Calu3 (cell line): ENCODE measurements around the gene ZNF568. TPM values are rescaled to one million over a fixed set of nuclear protein-coding genes. Genes with fewer than 3 reads are reported as not detected.

Source experiments
- Bru-seq: library from RNA; stranded (reverse); fragments of 400-500 nt; gene quantifications from one replicate; lab custom pipeline; 2021; lab: Mats Ljungman, UMichigan
- BruChase-seq, 2 experiments: library from RNA; stranded (reverse); fragments of 400-500 nt; gene quantifications; one replicate each; lab custom pipeline; 2021; lab: Mats Ljungman, UMichigan
- BruUV-seq: library from RNA; stranded (reverse); fragments of 400-500 nt; replicated peaks from 2 replicates; lab custom pipeline; 2021; lab: Mats Ljungman, UMichigan
- CTCF ChIA-PET: fragments of 300-600 bp; sonication (Branson Sonifier 250); formaldehyde crosslinking; loops from one replicate; lab custom pipeline; 2022; ENCODE audit warnings: antibody characterized with exemption; lab: Charles Lee
- DNase-seq: peaks from one replicate; pipeline ENCODE4 v3.0.0; 2022
- H3K27ac Mint-ChIP-seq: one replicate; pipeline ENCODE4 v1.8.0; 2022; ENCODE audit warnings: mixed read lengths; ENCODE audit not compliant: unreplicated experiment
- H3K27me3 Mint-ChIP-seq: one replicate; pipeline ENCODE4 v1.8.0; 2022; ENCODE audit warnings: mixed read lengths; ENCODE audit not compliant: unreplicated experiment
- H3K36me3 Mint-ChIP-seq: one replicate; pipeline ENCODE4 v1.8.0; 2022; ENCODE audit warnings: mild to moderate bottlenecking, moderate library complexity, mixed read lengths; ENCODE audit not compliant: insufficient read depth, unreplicated experiment
- H3K4me1 Mint-ChIP-seq: one replicate; pipeline ENCODE4 v1.8.0; 2022; ENCODE audit warnings: mild to moderate bottlenecking, low read depth, mixed read lengths; ENCODE audit not compliant: unreplicated experiment
- H3K4me3 Mint-ChIP-seq: one replicate; pipeline ENCODE4 v1.8.0; 2022; ENCODE audit warnings: mild to moderate bottlenecking, low read depth, moderate library complexity, mixed read lengths; ENCODE audit not compliant: unreplicated experiment
- H3K9me3 Mint-ChIP-seq: one replicate; pipeline ENCODE4 v1.8.0; 2022; ENCODE audit warnings: low read depth, mixed read lengths; ENCODE audit not compliant: unreplicated experiment
- intact Hi-C: fragments of 100-400 bp; cut with micrococcal nuclease; formaldehyde crosslinking; loops from one replicate; pipeline ENCODE4 v1.10.0; 2022; ENCODE audit not compliant: unreplicated experiment
- long read RNA-seq: library from polyadenylated mRNA; stranded (forward); transcript quantifications from one replicate; pipeline ENCODE4 v2.0.0, GENCODE V29; 2022
- total RNA-seq: library from RNA; stranded (reverse); gene quantifications from 2 replicates; pipeline ENCODE4 v1.2.3, GENCODE V29; 2022
- TF ChIP-seq, protein P1 (sequence below): fragments of 200-600 bp; IDR thresholded peaks from one replicate; pipeline ENCODE4 v1.8.0; 2022; ENCODE audit warnings: antibody characterized with exemption; ENCODE audit not compliant: unreplicated experiment

The ZNF568 gene
- total RNA-seq, result 4.4 and 4.9 TPM in 2 replicates
- Bru-seq, nascent RNA, result percentile 47 among the genes with signal in this experiment
- percentile 46 among the genes with signal in this experiment for BruChase-seq, experiment 1, labeled RNA remaining after a 6-hour chase
- percentile 44 among the genes with signal in this experiment for BruChase-seq, experiment 2, labeled RNA remaining after a 2-hour chase
- long read RNA-seq, partial matches to known transcripts, result 0 of 1 reads
- long read RNA-seq, other reads (novel, unspliced or antisense), result 0 of 1 reads

DNA sequence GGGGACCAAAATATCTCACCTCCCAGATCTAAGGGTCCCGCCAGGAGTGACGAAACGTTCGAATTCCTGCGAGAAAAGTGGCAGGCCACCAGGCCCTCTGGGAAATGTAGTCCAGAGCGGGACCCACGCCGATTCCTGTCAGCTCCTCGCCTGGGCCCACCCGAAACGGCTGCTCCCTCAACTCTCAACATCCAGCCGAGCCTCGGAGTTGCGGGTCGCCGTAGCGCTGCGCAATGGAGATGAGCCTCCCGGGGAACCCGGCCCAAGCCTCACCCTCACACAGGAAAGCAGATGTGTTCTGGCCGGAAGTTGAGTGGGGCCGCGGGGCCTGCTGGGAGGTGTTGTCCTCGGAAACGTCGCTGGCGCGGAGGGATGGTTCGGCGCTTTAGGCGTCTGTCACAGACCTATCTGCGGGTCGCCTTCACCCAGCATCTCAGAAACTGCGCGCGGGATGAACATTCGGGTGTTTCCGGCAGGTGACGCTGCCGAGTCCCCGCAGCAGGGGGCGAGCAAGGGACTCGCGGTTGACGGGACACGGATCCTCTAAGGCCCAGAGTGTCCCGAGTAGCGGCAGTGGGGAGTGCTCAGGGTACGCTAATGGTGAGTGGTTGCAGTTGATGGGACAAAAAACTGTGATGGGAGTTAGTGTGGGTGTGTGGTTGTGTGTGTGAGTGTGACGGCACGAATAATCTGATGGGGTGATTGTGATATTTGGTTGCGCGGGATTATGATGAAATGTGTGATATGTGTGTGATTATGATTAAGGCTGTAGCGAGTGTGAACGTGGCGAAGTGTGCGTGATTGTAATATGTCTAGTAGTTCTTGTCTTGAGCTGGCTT lies at the start of gene ZNF568, which contains the start of gene ZNF829:
Gene ZNF568, plus strand, starts transcription at position 341 of the 839 bp plus-strand sequence. CDS start 6,439 bp downstream, outside the sequence.
Gene ZNF829, minus strand, starts transcription at position 300 of the 839 bp plus-strand sequence. CDS start 1,124 bp downstream, outside the sequence.
- intact Hi-C loops, result no loop called here
- peak within 1 kb of the TSS; percentile 84 for H3K27ac Mint-ChIP-seq

DNA sequence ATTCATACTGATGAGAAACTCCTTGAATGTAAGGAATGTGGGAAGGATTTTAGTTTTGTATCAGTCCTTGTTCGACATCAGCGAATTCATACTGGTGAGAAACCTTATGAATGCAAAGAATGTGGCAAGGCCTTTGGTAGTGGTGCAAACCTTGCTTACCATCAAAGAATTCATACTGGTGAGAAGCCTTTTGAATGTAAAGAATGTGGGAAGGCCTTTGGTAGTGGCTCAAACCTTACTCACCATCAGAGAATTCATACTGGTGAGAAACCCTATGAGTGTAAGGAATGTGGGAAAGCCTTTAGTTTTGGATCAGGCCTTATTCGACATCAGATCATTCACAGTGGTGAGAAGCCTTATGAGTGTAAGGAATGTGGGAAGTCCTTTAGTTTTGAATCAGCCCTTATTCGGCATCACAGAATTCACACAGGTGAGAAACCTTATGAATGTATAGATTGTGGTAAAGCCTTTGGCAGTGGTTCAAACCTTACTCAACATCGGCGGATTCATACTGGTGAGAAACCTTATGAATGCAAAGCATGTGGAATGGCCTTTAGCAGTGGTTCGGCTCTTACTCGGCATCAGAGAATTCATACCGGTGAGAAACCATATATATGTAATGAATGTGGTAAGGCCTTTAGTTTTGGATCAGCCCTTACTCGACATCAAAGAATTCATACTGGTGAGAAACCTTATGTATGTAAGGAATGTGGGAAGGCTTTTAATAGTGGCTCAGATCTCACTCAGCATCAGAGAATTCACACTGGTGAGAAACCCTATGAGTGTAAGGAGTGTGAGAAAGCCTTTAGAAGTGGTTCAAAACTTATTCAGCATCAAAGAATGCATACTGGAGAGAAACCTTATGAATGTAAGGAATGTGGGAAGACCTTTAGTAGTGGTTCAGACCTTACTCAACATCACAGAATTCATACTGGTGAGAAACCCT lies 38.9 kb upstream of the ZNF568 start:
- H3K36me3 Mint-ChIP-seq, result no peaks in the 10 kb centered on the region
- TF ChIP-seq, protein P1, sequence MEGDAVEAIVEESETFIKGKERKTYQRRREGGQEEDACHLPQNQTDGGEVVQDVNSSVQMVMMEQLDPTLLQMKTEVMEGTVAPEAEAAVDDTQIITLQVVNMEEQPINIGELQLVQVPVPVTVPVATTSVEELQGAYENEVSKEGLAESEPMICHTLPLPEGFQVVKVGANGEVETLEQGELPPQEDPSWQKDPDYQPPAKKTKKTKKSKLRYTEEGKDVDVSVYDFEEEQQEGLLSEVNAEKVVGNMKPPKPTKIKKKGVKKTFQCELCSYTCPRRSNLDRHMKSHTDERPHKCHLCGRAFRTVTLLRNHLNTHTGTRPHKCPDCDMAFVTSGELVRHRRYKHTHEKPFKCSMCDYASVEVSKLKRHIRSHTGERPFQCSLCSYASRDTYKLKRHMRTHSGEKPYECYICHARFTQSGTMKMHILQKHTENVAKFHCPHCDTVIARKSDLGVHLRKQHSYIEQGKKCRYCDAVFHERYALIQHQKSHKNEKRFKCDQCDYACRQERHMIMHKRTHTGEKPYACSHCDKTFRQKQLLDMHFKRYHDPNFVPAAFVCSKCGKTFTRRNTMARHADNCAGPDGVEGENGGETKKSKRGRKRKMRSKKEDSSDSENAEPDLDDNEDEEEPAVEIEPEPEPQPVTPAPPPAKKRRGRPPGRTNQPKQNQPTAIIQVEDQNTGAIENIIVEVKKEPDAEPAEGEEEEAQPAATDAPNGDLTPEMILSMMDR, result no peak
- no peaks in the 10 kb centered on the region for H3K27me3 Mint-ChIP-seq
- H3K27ac Mint-ChIP-seq, result no peak overlapping the region
- peaks cover 29% of the 10 kb centered on the region for H3K9me3 Mint-ChIP-seq
- no peaks in the 10 kb centered on the region for H3K4me1 Mint-ChIP-seq
- BruUV-seq, result no TSS peak
- intact Hi-C loops, result no loop called here
- no peak for DNase-seq
- CTCF ChIA-PET, result no interaction called here
- H3K4me3 Mint-ChIP-seq, result no peak overlapping the region

More for the DNA sequence above, at the start of gene ZNF568, which contains the start of gene ZNF829:
- BruUV-seq, result TSS peak; percentile 29
- DNase-seq, result peak; percentile 85
- H3K4me3 Mint-ChIP-seq, result peak within 1 kb of the TSS; percentile 97
- no peaks in the 10 kb centered on the region for H3K27me3 Mint-ChIP-seq
- H3K9me3 Mint-ChIP-seq, result peaks cover 10% of the 10 kb centered on the region
- TF ChIP-seq, protein P1, result peak; percentile 64
- peaks cover 8% of the 10 kb centered on the region for H3K4me1 Mint-ChIP-seq
- CTCF ChIA-PET, result no interaction called here
- H3K36me3 Mint-ChIP-seq, result peaks cover 18% of the 10 kb centered on the region

DNA sequence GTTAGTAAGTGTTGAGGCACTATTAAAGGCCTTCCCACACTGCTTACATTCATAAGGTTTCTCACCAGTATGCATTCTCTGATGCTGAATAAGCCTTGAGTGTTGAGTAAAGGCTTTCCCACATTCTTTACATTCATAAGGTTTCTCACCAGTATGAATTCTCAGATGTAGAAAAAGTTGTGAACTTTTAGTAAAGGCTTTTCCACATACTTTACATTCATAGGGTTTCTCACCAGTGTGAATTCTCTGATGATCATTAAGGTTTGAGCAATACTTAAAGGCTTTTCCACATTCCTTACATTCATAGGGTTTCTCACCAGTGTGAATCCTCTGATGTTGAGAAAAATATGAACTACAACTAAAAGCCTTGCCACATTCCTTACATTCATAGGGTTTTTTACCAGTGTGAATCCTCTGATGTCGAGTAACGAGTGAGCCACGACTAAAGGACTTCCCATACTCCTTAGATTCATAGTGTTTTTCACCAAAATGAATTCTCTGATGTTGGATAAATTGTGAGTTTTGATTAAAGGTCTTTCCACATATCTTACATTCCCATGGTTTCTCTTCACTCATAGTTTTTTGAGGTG lies 24.3 kb upstream of the ZNF568 start:
- no peak for DNase-seq
- no TSS peak for BruUV-seq
- Mint-ChIP-seq H3K4me3 (no peak overlapping the region), H3K9me3 (peaks cover 33% of the 10 kb centered on the region), H3K36me3 (peaks cover 17% of the 10 kb centered on the region), H3K4me1 (no peaks in the 10 kb centered on the region), H3K27me3 (no peaks in the 10 kb centered on the region), H3K27ac (no peak overlapping the region)
- intact Hi-C loops, result no loop called here
- TF ChIP-seq, protein P1, result no peak
- CTCF ChIA-PET, result no interaction called here
